ENCODE data around the gene FARP2. TPM values are rescaled to one million over a fixed set of nuclear protein-coding genes. Genes with fewer than 3 reads are reported as not detected.
"Not testable (repeated sequence)": the region's sequence is repeated elsewhere in the genome, so short reads cannot be mapped to it uniquely, and the experiment has no call there.

FARP2 gene
- total RNA-seq, 1 experiment from 2014 or later = 49.3 TPM

DNA sequence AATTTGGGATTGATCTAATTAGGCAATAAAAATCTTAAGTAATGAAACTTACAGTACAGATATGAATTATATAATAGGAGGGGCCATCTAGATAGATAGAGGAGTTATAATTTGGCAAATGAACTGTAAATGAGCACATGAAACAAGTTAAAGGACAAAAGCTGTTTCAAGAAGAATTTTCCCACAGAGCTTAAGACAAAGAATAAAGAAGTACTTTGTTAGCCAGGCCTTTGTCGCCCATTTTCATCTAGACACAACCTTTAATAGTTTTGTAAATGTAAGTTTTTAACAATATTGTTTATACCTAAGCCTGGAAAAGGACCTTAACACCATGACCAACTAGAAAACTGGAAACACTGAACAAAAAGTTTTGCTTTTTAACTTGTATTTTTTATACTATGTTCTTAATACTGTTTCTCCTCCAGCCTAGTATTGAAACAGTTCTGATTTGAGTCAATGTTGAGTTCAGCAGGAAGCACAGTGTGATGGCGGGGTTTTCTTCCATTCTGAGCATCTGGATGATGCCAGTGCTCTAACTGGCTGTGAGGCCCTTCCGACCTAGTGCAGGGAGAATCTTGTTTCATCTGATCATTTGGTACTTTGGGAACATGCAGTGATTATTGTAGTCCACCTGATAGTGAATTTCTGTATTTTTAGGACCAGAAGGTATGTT, 37.6 kb downstream of the FARP2 start:
- Histone ChIP-seq H3K9ac (ENCODE audit: low read length) (no peak overlapping the region), H3K9me3 (ENCODE audit: control insufficient read depth in 1 of 2, insufficient read depth in 1 of 2, low read depth in 1 of 2, low read length in 2 of 2) (no peaks in the 10 kb centered on the region), H3K4me3 (replicated peaks in 1 of 2; ENCODE audit: low read depth in 1 of 2, low read length in 2 of 2) (no peak overlapping the region), H4K20me1 (ENCODE audit: insufficient read depth) (peaks cover 5% of the 10 kb centered on the region; the same call in 1 of the 2 replicates), H2AFZ (ENCODE audit: low read depth, low read length, poor library complexity, severe bottlenecking) (no peak overlapping the region), H3K79me2 (ENCODE audit: insufficient read depth, low read length) (no peaks in the 10 kb centered on the region; the same call in 1 of the 2 replicates), H3K9me2 (ENCODE audit: insufficient read depth) (no peaks in the 10 kb centered on the region), H3K4me1 (ENCODE audit: control insufficient read depth in 1 of 2, insufficient read depth in 2 of 2, low read length in 2 of 2) (no peaks in the 10 kb centered on the region), H3K4me2 (ENCODE audit: low read length) (no peak overlapping the region), H3K27ac (ENCODE audit: low read depth, low read length) (no peak overlapping the region), H3K36me3 (ENCODE audit: control insufficient read depth in 1 of 2, insufficient read depth in 2 of 2, low read length in 2 of 2) (no peaks in the 10 kb centered on the region), H3K27me3 (ENCODE audit: insufficient read depth, low read length) (no peaks in the 10 kb centered on the region)
- BruUV-seq (replicated peaks) = no TSS peak
- RAD21 ChIA-PET (ENCODE audit: low non-redundant PET in 1 of 2, low total read pairs in 2 of 2, uncharacterized antibody in 2 of 2, unreplicated experiment in 2 of 2) = no interaction called here
- CTCF ChIA-PET = interaction anchor here (1.3 kb wide), 1 partner anchor 542 kb away, joined by 3 read pairs; no protein-coding TSS in a partner anchor
- TF ChIP-seq, protein P1, sequence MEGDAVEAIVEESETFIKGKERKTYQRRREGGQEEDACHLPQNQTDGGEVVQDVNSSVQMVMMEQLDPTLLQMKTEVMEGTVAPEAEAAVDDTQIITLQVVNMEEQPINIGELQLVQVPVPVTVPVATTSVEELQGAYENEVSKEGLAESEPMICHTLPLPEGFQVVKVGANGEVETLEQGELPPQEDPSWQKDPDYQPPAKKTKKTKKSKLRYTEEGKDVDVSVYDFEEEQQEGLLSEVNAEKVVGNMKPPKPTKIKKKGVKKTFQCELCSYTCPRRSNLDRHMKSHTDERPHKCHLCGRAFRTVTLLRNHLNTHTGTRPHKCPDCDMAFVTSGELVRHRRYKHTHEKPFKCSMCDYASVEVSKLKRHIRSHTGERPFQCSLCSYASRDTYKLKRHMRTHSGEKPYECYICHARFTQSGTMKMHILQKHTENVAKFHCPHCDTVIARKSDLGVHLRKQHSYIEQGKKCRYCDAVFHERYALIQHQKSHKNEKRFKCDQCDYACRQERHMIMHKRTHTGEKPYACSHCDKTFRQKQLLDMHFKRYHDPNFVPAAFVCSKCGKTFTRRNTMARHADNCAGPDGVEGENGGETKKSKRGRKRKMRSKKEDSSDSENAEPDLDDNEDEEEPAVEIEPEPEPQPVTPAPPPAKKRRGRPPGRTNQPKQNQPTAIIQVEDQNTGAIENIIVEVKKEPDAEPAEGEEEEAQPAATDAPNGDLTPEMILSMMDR (IDR thresholded peaks at IDR 0.05 in 2 of 3, conservative IDR thresholded peaks at IDR 0.05 in 1 of 3; ENCODE audit: borderline replicate concordance in 1 of 3, insufficient read depth in 1 of 3, low read depth in 2 of 3, low read length in 2 of 3) = no peak
- TF ChIP-seq, protein P2, sequence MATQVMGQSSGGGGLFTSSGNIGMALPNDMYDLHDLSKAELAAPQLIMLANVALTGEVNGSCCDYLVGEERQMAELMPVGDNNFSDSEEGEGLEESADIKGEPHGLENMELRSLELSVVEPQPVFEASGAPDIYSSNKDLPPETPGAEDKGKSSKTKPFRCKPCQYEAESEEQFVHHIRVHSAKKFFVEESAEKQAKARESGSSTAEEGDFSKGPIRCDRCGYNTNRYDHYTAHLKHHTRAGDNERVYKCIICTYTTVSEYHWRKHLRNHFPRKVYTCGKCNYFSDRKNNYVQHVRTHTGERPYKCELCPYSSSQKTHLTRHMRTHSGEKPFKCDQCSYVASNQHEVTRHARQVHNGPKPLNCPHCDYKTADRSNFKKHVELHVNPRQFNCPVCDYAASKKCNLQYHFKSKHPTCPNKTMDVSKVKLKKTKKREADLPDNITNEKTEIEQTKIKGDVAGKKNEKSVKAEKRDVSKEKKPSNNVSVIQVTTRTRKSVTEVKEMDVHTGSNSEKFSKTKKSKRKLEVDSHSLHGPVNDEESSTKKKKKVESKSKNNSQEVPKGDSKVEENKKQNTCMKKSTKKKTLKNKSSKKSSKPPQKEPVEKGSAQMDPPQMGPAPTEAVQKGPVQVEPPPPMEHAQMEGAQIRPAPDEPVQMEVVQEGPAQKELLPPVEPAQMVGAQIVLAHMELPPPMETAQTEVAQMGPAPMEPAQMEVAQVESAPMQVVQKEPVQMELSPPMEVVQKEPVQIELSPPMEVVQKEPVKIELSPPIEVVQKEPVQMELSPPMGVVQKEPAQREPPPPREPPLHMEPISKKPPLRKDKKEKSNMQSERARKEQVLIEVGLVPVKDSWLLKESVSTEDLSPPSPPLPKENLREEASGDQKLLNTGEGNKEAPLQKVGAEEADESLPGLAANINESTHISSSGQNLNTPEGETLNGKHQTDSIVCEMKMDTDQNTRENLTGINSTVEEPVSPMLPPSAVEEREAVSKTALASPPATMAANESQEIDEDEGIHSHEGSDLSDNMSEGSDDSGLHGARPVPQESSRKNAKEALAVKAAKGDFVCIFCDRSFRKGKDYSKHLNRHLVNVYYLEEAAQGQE (IDR thresholded peaks at IDR 0.05; ENCODE audit: low read depth) = no peak
- no peak for TF ChIP-seq YY1 (IDR thresholded peaks at IDR 0.05; ENCODE audit: extremely low read depth, insufficient replicate concordance, low read depth, low read length)
- DNase-seq (ENCODE audit: low read depth, low spot score) = no peak
- ATAC-seq = no peak
- intact Hi-C loops (cut with micrococcal nuclease) = no loop called here
- POLR2A ChIA-PET = no interaction called here

DNA sequence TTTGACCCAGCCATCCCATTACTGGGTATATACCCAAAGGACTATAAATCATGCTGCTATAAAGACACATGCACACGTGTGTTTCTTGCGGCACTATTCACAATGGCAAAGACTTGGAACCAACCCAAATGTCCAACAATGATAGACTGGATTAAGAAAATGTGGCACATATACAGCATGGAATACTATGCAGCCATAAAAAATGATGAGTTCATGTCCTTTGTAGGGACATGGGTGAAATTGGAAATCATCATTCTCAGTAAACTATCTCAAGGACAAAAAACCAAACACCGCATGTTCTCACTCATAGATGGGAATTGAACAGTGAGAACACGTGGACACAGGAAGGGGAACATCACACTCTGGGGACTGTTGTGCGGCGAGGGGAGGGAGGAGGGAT, 40.7 kb downstream of the FARP2 start:
- H2AFZ ChIP-seq (ENCODE audit: low read depth, low read length, poor library complexity, severe bottlenecking); H3K9me3 ChIP-seq (ENCODE audit: control insufficient read depth in 1 of 2, insufficient read depth in 1 of 2, low read depth in 1 of 2, low read length in 2 of 2); H3K4me2 ChIP-seq (ENCODE audit: low read length); H3K4me1 ChIP-seq (ENCODE audit: control insufficient read depth in 1 of 2, insufficient read depth in 2 of 2, low read length in 2 of 2); H3K9me2 ChIP-seq (ENCODE audit: insufficient read depth); DNase-seq (ENCODE audit: low read depth, low spot score); BruUV-seq (replicated peaks); intact Hi-C loops (cut with micrococcal nuclease); H3K36me3 ChIP-seq (ENCODE audit: control insufficient read depth in 1 of 2, insufficient read depth in 2 of 2, low read length in 2 of 2); H4K20me1 ChIP-seq (ENCODE audit: insufficient read depth); RAD21 ChIA-PET (ENCODE audit: low non-redundant PET in 1 of 2, low total read pairs in 2 of 2, uncharacterized antibody in 2 of 2, unreplicated experiment in 2 of 2); H3K9ac ChIP-seq (ENCODE audit: low read length); H3K4me3 ChIP-seq (replicated peaks in 1 of 2; ENCODE audit: low read depth in 1 of 2, low read length in 2 of 2); H3K27me3 ChIP-seq (ENCODE audit: insufficient read depth, low read length); ATAC-seq; POLR2A ChIA-PET; H3K27ac ChIP-seq (ENCODE audit: low read depth, low read length); CTCF ChIA-PET: not testable (repeated sequence)
- H3K79me2 ChIP-seq (ENCODE audit: insufficient read depth, low read length) = peaks cover 13% of the 10 kb centered on the region; the same call in 1 of the 2 replicates

Data from HCT116 (cell line).